ENCODE measurements around the gene ALDH1A3. TPM values are rescaled to one million over a fixed set of nuclear protein-coding genes. Genes with fewer than 3 reads are reported as not detected.

The ALDH1A3 gene
- total RNA-seq, 2 donors from 2014 or later: 240 to 347 TPM

DNA sequence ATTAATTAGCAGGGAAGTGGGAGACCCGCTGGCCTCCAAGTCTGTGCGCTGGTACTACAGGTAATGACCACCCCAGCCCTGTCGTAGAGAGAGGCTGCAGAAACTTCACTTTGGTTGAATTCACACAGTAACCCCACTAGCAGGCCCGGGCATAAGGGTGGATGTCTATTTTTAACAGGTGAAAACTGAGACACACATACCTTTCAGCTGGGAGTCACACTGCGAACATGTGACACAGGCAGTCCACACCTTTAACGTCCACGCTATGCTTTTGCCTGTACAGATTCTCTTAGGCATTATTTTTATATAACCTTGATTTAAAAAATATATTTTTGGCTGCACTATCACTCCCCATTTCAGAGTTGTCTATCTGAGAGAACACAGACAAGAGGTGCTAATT, 43.4 kb downstream of the ALDH1A3 start:
- Histone ChIP-seq H3K4me3 (no peak overlapping the region), H3K27ac (peak overlapping the region in 1 of 2 donors; percentile 19), H3K27me3 (replicated peaks; ENCODE audit: insufficient read depth) (no peaks in the 10 kb centered on the region), H3K36me3 (no peaks in the 10 kb centered on the region), H3K4me1 (replicated peaks) (no peaks in the 10 kb centered on the region), H3K9me3 (no peaks in the 10 kb centered on the region)
- TF ChIP-seq POLR2AphosphoS5 (IDR thresholded peaks at IDR 0.05): no peak
- TF ChIP-seq, protein P1, sequence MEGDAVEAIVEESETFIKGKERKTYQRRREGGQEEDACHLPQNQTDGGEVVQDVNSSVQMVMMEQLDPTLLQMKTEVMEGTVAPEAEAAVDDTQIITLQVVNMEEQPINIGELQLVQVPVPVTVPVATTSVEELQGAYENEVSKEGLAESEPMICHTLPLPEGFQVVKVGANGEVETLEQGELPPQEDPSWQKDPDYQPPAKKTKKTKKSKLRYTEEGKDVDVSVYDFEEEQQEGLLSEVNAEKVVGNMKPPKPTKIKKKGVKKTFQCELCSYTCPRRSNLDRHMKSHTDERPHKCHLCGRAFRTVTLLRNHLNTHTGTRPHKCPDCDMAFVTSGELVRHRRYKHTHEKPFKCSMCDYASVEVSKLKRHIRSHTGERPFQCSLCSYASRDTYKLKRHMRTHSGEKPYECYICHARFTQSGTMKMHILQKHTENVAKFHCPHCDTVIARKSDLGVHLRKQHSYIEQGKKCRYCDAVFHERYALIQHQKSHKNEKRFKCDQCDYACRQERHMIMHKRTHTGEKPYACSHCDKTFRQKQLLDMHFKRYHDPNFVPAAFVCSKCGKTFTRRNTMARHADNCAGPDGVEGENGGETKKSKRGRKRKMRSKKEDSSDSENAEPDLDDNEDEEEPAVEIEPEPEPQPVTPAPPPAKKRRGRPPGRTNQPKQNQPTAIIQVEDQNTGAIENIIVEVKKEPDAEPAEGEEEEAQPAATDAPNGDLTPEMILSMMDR (IDR thresholded peaks at IDR 0.05): no peak
- TF ChIP-seq POLR2A (IDR thresholded peaks at IDR 0.05): no peak
- WGBS: 88% methylated on average over 7 of the region's 7 CpGs
- DNase-seq (ENCODE audit: low spot score): no peak
- intact Hi-C loops (cut with DNase I): no loop called here

DNA sequence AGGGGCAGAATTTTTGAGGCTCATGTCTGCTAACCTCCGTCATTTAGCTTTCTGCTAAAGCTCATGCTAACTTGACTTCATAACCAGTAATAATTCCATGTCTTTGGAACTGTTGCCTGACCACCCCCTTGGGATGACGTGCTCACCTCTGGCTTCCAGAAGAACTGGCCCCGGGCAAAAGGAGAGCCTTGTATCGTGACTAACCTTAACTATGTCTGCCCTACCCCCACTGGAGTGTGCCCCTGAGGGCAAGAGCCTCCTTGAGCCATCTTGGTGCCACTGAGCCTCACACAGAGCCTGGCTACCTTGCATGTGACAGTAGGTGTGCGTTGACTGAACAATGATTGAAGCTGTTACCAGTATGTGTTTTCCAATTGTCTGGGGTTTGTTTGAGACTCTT, 44.3 kb downstream of the ALDH1A3 start:
- Histone ChIP-seq H3K27me3 (replicated peaks; ENCODE audit: insufficient read depth) (no peaks in the 10 kb centered on the region), H3K4me3 (no peak overlapping the region), H3K36me3 (no peaks in the 10 kb centered on the region), H3K27ac (no peak overlapping the region), H3K4me1 (replicated peaks) (no peaks in the 10 kb centered on the region), H3K9me3 (no peaks in the 10 kb centered on the region)
- DNase-seq (ENCODE audit: low spot score): no peak
- 93% methylated on average over 5 of the region's 5 CpGs for WGBS
- intact Hi-C loops (cut with DNase I): no loop called here
- TF ChIP-seq POLR2AphosphoS5 (IDR thresholded peaks at IDR 0.05): no peak
- TF ChIP-seq, protein P1 (IDR thresholded peaks at IDR 0.05): no peak
- no peak for TF ChIP-seq POLR2A (IDR thresholded peaks at IDR 0.05)

DNA sequence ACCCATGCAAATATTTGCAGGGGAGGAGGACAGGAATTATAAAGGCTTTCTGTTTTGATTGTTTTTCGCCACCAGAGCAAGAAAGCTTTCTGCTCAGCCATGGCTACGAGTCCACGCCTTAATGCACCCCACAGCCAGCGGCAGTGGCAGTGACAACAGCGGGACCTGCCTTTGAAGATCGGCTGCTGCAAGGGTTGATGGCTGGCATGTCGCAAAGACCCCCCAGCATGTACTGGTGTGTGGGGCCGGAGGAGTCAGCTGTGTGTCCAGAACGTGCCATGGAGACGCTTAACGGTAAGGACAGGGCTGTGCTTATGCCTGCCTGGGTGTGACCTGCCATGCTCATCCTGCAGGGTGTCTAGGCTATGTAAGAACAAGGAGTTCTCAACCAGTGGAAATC, 44.8 kb downstream of the ALDH1A3 start:
- Histone ChIP-seq H3K9me3 (no peaks in the 10 kb centered on the region), H3K4me1 (replicated peaks) (no peaks in the 10 kb centered on the region), H3K4me3 (no peak overlapping the region), H3K27ac (no peak overlapping the region), H3K27me3 (replicated peaks; ENCODE audit: insufficient read depth) (no peaks in the 10 kb centered on the region), H3K36me3 (no peaks in the 10 kb centered on the region)
- TF ChIP-seq POLR2AphosphoS5 (IDR thresholded peaks at IDR 0.05) (no peak), POLR2A (IDR thresholded peaks at IDR 0.05) (no peak)
- TF ChIP-seq, protein P1 (IDR thresholded peaks at IDR 0.05): no peak
- 85% methylated on average over 11 of the region's 11 CpGs for WGBS
- no peak for DNase-seq (ENCODE audit: low spot score)
- intact Hi-C loops (cut with DNase I): no loop called here

DNA sequence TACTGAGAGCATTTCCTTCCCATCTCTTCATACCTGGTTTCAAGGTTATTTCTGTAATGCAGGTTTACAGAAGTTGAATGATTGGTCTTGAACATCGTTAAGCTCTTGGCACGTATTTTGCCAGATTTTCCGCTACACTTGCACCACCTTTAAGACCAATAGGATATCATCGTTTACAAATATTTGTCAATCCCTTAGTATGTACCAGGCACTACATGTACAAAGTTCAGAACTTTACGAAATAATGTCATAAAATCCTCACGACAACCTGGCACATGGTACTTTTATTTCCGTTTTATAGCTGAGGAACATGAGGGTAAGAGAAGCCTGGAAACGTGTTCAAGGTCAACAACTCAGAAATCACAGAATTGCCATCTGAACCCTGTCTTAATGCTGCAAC, 45.8 kb downstream of the ALDH1A3 start:
- intact Hi-C loops (cut with DNase I): no loop called here

DNA sequence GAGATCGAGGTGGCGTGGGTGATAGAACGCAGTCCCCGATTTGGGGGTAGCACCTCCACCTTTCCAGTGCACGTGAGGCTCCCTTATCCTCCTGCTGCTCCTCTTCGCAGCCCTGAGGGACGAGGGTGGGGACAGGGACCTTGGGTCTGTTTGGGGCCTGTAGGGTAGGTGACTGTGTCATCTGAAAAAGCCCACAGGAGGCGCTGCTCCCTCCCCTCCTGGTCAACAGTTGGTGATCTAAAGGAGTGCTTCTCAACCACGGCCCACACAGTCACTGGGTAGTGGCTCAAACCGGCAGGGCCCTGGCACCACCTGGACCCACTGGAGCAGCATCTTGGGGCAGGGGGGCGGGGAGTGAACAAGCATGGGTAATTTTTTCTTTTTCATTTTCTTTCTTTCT, 46.6 kb downstream of the ALDH1A3 start:
- Histone ChIP-seq H3K27ac (no peak overlapping the region), H3K4me1 (replicated peaks) (no peaks in the 10 kb centered on the region), H3K9me3 (no peaks in the 10 kb centered on the region), H3K4me3 (no peak overlapping the region), H3K27me3 (replicated peaks; ENCODE audit: insufficient read depth) (no peaks in the 10 kb centered on the region), H3K36me3 (no peaks in the 10 kb centered on the region)
- TF ChIP-seq POLR2AphosphoS5 (IDR thresholded peaks at IDR 0.05) (no peak), POLR2A (IDR thresholded peaks at IDR 0.05) (no peak)
- TF ChIP-seq, protein P1 (IDR thresholded peaks at IDR 0.05): no peak
- intact Hi-C loops (cut with DNase I): no loop called here
- DNase-seq (ENCODE audit: low spot score): no peak
- WGBS: 95% methylated on average over 11 of the region's 11 CpGs

More for the DNA sequence above, 45.8 kb downstream of the ALDH1A3 start:
- DNase-seq (ENCODE audit: low spot score): no peak
- Histone ChIP-seq H3K9me3 (no peaks in the 10 kb centered on the region), H3K27ac (no peak overlapping the region), H3K36me3 (no peaks in the 10 kb centered on the region), H3K4me3 (no peak overlapping the region), H3K27me3 (replicated peaks; ENCODE audit: insufficient read depth) (no peaks in the 10 kb centered on the region), H3K4me1 (replicated peaks) (no peaks in the 10 kb centered on the region)
- WGBS: 87% methylated on average over 8 of the region's 8 CpGs
- TF ChIP-seq POLR2AphosphoS5 (IDR thresholded peaks at IDR 0.05): no peak
- TF ChIP-seq POLR2A (IDR thresholded peaks at IDR 0.05): no peak
- TF ChIP-seq, protein P1 (IDR thresholded peaks at IDR 0.05): no peak

Data from prostate gland (tissue), 2 donors.